ENCODE data around the gene ENKD1.

DNA sequence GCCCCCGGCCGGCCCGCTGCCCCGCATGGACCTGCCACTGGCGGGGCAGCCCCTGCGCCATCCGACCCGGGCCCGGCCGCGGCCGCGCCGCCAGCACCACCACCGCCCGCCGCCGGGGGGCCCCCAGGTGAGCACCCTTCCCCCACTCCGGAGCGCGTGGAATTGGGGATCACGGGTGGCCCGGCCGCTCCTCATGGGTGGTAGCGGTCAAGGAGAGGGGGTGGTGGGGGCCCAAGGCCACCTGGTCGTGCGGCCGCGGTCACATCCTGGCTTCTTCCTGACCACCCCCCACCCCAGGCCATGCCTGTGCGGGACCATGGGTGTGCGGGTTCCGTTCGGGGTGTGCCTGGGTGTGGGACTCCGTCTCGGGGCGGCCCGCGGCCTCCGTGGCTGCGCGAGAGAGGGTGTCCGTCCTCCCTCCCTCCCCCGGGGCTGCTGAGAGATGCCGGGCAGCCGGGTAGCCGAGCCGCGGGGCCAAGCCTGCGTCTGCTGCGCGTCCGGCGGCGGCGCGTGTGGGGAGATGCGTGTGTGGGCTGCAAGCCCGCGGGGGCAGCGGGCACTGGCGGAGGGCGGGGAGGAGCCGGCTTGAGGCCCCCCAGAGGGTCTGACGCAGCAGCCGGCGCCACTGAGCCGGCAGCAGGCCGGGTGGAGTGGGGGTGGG is 13.3 kb downstream of the ENKD1 start:
- TF ChIP-seq POLR2AphosphoS5 (IDR thresholded peaks at IDR 0.05; ENCODE audit: borderline replicate concordance, low read depth, low read length) (no peak), FOXP2 (optimal IDR thresholded peaks at IDR 0.05; ENCODE audit: control extremely low read depth, extremely low read length, insufficient read depth) (no peak)

Data from SK-N-MC (cell line).